ENCODE measurements around the gene UCK1.

The UCK1 gene

DNA sequence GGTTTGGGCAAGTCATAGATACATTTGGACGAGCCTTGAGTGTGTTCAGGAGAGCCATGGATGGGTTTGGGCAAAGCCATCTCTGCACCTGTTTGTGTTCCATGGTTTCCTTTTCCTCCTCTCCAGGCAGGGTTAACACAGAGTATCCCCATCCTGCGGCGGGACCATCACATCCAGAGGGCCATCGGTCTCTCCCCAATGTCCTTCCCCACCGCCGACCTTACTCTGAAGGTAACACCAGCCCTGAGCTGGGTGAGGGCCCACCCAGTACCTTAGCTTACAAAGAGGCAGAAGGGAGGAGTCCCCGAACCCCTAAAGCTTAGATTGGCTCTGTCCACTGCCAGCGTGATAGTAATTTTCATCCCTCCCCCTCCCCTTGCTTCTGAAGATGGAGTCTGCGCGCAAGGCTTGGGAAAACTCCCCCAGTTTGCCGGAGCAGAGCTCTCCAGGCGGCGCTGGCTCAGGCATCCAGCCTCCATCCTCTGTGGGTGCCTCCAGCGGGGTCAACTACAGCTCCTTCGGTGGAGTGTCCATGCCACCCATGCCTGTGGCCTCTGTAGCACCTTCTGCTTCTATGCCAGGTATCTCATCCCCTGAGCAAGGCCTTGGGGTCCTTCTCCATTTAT lies 46.4 kb downstream of the UCK1 start:
- no peak for DNase-seq (ENCODE audit: low read depth)
- TF ChIP-seq, protein P1, sequence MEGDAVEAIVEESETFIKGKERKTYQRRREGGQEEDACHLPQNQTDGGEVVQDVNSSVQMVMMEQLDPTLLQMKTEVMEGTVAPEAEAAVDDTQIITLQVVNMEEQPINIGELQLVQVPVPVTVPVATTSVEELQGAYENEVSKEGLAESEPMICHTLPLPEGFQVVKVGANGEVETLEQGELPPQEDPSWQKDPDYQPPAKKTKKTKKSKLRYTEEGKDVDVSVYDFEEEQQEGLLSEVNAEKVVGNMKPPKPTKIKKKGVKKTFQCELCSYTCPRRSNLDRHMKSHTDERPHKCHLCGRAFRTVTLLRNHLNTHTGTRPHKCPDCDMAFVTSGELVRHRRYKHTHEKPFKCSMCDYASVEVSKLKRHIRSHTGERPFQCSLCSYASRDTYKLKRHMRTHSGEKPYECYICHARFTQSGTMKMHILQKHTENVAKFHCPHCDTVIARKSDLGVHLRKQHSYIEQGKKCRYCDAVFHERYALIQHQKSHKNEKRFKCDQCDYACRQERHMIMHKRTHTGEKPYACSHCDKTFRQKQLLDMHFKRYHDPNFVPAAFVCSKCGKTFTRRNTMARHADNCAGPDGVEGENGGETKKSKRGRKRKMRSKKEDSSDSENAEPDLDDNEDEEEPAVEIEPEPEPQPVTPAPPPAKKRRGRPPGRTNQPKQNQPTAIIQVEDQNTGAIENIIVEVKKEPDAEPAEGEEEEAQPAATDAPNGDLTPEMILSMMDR (IDR thresholded peaks at IDR 0.05; ENCODE audit: control insufficient read depth, extremely low read depth, insufficient read depth): no peak
- no peak overlapping the region for H3K4me3 ChIP-seq (ENCODE audit: low read depth, low read length)

DNA sequence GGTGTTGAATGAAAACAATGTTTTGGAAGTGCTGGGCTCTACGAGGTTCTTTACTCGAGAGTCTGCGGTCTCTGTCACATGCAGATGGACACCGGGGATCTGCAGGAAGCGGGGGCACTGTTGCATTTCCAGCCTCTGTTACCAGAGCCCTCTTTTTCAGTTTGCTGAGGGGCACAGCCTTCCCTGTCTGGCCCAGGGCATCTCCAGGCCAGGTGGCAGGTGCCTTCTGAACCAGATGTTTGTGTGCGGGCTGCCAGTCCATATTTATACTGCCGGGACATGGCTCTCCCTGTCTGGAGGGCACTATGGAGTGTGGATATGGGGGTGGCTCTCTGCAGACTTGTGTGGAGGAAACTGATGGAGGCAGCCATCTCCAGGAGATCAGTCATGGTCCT lies 47.0 kb downstream of the UCK1 start:
- H3K4me3 ChIP-seq (ENCODE audit: low read depth, low read length): no peak overlapping the region
- TF ChIP-seq, protein P1 (IDR thresholded peaks at IDR 0.05; ENCODE audit: control insufficient read depth, extremely low read depth, insufficient read depth): no peak
- no peak for DNase-seq (ENCODE audit: low read depth)

DNA sequence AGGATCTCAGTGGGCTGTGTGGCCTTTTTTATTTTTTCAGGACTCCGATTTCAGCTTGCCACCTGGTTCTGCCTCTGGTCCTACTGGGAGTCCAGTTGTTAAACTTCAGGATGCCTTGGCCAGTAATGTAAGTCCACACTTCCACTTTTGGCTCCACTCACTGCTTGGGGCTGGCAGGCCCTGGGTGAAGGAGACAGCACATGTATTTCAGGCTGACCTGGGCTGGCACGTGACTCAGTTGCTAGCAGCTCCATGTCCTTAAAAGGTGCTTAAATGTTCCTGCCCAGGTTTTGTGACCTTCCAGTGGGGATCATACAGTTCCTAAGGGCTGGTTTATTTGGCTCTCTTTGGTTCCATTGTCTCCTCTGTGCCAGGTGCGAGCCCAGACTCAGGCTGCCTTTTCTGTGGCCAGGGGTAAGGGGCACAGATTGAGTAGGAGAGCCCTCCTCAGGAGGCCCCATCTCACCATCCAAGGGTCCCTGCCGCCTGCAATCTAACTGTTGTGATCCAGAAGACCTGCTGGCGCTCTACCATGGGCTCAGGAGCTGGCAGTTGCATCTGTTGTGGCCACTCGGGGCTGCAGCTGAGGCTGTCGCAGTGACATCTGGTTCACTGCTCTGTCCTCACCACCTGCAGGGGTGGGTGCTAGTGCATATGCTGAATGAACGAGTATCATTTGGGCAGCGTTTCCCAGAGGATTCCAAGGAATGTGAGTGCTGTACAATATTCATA lies 47.6 kb downstream of the UCK1 start:
- TF ChIP-seq, protein P1 (IDR thresholded peaks at IDR 0.05; ENCODE audit: control insufficient read depth, extremely low read depth, insufficient read depth): no peak
- no peak overlapping the region for H3K4me3 ChIP-seq (ENCODE audit: low read depth, low read length)
- DNase-seq (ENCODE audit: low read depth): no peak

DNA sequence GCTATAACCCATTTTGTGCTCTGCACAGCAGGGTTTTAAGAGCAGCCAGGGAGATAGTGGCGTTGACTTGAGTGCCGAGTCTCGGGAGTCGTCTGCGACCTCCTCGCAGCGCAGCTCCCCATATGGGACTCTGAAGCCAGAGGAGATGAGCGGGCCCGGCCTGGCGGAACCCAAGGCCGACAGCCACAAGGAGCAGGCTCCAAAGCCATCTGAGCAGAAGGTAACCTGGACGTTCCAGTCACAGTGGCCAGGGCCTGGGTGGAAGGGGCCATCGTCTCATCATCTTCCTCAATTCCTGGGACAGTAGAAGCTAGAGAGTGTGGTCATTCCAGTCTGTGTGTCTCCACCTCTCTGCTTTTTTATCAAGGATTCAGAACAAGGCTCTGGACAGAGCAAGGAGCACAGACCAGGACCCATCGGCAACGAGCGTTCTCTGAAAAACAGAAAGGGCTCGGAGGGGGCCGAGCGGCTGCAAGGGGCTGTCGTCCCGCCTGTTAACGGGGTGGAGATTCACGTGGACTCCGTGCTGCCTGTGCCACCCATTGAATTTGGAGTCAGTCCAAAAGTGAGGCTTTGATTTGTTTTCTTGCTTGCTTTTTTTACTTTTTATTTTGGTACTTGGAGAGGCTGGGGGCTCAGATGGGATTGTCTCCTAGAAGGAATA lies 48.6 kb downstream of the UCK1 start:
- TF ChIP-seq, protein P1 (IDR thresholded peaks at IDR 0.05; ENCODE audit: control insufficient read depth, extremely low read depth, insufficient read depth): no peak
- no peak for DNase-seq (ENCODE audit: low read depth)
- no peak overlapping the region for H3K4me3 ChIP-seq (ENCODE audit: low read depth, low read length)

DNA sequence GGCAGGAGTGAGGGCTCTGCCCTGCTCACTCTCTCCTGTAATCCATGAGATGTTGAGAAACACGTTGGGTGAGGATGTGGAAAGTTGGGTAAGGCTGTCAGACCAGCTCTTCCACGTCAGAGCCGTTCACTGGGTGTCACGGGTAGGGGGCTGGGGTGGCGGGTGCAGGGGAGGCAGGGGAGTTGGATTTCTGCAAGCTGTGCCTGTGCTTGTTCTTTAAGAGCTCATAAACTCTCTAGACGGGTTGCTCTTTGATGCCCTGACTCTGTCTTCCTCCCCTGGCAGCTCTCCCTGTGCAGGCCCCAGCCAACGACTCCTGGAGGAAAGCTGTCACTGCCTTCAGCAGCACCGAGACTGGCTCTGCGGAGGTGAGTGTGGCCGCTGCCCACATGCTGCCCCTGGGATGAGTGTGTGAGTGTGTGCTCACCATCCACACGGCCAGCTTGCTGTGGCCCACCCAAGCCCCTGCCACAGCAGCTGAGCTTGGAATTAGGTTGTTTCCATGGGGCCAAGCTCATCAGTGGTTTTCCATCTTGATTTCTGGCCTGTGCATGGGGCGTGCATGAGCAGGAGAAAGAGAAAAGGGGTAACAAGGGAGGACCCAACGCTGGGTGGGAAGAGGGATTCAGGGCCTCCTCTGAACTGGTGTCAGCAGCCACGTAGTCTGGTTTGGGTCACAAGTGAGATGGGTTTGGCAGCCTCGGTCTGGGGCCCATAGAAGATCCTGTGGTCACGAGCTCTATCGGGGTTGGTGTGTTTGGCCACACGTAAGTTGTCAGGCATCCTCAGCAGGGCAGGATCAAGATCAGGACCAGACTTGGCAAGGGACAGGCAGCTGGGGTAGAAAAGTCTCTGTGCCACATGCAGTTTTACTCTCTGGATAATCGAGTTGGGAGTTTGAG lies 49.4 kb downstream of the UCK1 start:
- TF ChIP-seq, protein P1 (IDR thresholded peaks at IDR 0.05; ENCODE audit: control insufficient read depth, extremely low read depth, insufficient read depth): no peak
- no peak overlapping the region for H3K4me3 ChIP-seq (ENCODE audit: low read depth, low read length)
- peak; percentile 75 for DNase-seq (ENCODE audit: low read depth)

DNA sequence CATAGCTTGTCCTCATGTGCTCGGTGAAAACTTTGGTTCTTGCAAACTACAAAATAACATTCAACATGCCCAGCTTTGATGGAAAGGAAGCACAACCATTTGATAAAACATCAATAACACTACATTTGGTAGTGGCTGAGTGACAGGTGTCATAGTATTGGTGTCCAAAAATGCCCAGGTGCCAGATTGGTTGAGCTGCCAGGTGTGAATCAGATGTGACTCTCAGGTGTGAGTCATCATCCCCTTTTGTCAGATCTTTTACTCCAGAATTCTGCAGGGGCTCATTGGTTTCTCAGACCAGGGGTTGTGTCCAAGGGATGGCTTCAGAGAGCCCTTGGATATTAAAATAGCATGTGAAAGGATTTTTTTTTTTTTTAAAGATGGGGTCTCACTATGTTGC lies 50.8 kb downstream of the UCK1 start:
- no peak for DNase-seq (ENCODE audit: low read depth)
- TF ChIP-seq, protein P1 (IDR thresholded peaks at IDR 0.05; ENCODE audit: control insufficient read depth, extremely low read depth, insufficient read depth): no peak

More for the DNA sequence above, 50.8 kb downstream of the UCK1 start:
- H3K4me3 ChIP-seq (ENCODE audit: low read depth, low read length): no peak overlapping the region
